Trophoblast cell (in vitro differentiated cells and primary cell): ENCODE measurements around the gene TECPR1.
A peak's percentile ranks its signal among the peaks of the same experiment; 100 is the strongest.

Experiments used
- DNase-seq, 2 donors: peaks; one replicate each; pipeline ENCODE4 v3.0.0-alpha.2; 2016
- H2AFZ ChIP-seq: 2 replicates; pipeline ENCODE4 v1.6.1; 2013; ENCODE audit warnings: low read length, moderate library complexity, mild to moderate bottlenecking; ENCODE audit not compliant: insufficient read depth, poor library complexity
- H2AK5ac ChIP-seq: 2 replicates; pipeline ENCODE4 v1.6.1; 2013; ENCODE audit warnings: mild to moderate bottlenecking, low read length
- H2BK120ac ChIP-seq: 2 replicates; pipeline ENCODE4 v1.6.1; 2013; ENCODE audit warnings: low read length, mild to moderate bottlenecking, moderate library complexity; ENCODE audit not compliant: insufficient read depth, poor library complexity
- H2BK12ac ChIP-seq: 2 replicates; pipeline ENCODE4 v1.6.1; 2013; ENCODE audit warnings: mild to moderate bottlenecking, low read length, moderate library complexity
- H2BK5ac ChIP-seq: 2 replicates; pipeline ENCODE4 v1.6.1; 2013; ENCODE audit warnings: low read length, low read depth, moderate library complexity, mild to moderate bottlenecking; ENCODE audit not compliant: poor library complexity
- H3K14ac ChIP-seq: 2 replicates; pipeline ENCODE4 v1.6.1; 2013; ENCODE audit warnings: mild to moderate bottlenecking, low read length
- H3K18ac ChIP-seq: 2 replicates; pipeline ENCODE4 v1.6.1; 2013; ENCODE audit warnings: mild to moderate bottlenecking, low read length
- H3K23ac ChIP-seq: 2 replicates; pipeline ENCODE4 v1.6.1; 2013; ENCODE audit warnings: low read length
- H3K27ac ChIP-seq: 2 replicates; pipeline ENCODE4 v1.5.1; 2013; ENCODE audit warnings: low read depth, mild to moderate bottlenecking, inconsistent platforms, low read length, moderate library complexity
- H3K27me3 ChIP-seq: 2 replicates; pipeline ENCODE4 v1.6.1; 2013; ENCODE audit warnings: inconsistent platforms, mild to moderate bottlenecking, low read length, moderate library complexity; ENCODE audit not compliant: insufficient read depth
- H3K36me3 ChIP-seq, 2 experiments: 1 replicate in 1 of 2; 2 replicates in 1 of 2; pipeline ENCODE4 v1.6.1; 2013; ENCODE audit warnings: low read length in 2 of 2, mild to moderate bottlenecking in 2 of 2, moderate library complexity in 1 of 2; ENCODE audit not compliant: insufficient read depth in 2 of 2, control insufficient read depth in 1 of 2
- H3K4ac ChIP-seq: 2 replicates; pipeline ENCODE4 v1.6.1; 2013; ENCODE audit warnings: low read depth, mild to moderate bottlenecking, low read length, moderate library complexity
- H3K4me1 ChIP-seq, 2 experiments: 1 replicate in 1 of 2; 2 replicates in 1 of 2; pipeline ENCODE4 v1.6.1; 2013; ENCODE audit warnings: low read length in 2 of 2, mild to moderate bottlenecking in 2 of 2, moderate library complexity in 1 of 2; ENCODE audit not compliant: insufficient read depth in 2 of 2, control insufficient read depth in 1 of 2
- H3K4me2 ChIP-seq: 2 replicates; pipeline ENCODE4 v1.6.1; 2013; ENCODE audit warnings: inconsistent platforms, mild to moderate bottlenecking, low read length, moderate library complexity
- H3K4me3 ChIP-seq: 2 replicates; pipeline ENCODE4 v1.5.1; 2013; ENCODE audit warnings: mild to moderate bottlenecking, low read depth, low read length, inconsistent platforms
- H3K79me1 ChIP-seq: one replicate; pipeline ENCODE4 v1.6.1; 2013; ENCODE audit warnings: low read length
- H3K79me2 ChIP-seq: 2 replicates; pipeline ENCODE4 v1.6.1; 2013; ENCODE audit warnings: low read length, mild to moderate bottlenecking; ENCODE audit not compliant: control insufficient read depth, insufficient read depth, poor library complexity
- H3K9ac ChIP-seq: 2 replicates; pipeline ENCODE4 v1.6.1; 2013; ENCODE audit warnings: mild to moderate bottlenecking, low read length
- H3K9me3 ChIP-seq: 2 replicates; pipeline ENCODE4 v1.6.1; 2013; ENCODE audit warnings: low read depth, mild to moderate bottlenecking, control low read depth, inconsistent platforms, low read length; ENCODE audit not compliant: insufficient read depth
- H4K12ac ChIP-seq: 2 replicates; pipeline ENCODE4 v1.6.1; 2013; ENCODE audit warnings: low read depth, mild to moderate bottlenecking, low read length, moderate library complexity
- H4K8ac ChIP-seq: 2 replicates; pipeline ENCODE4 v1.6.1; 2013; ENCODE audit warnings: low read depth, mild to moderate bottlenecking, low read length, moderate library complexity
- H4K91ac ChIP-seq: one replicate; pipeline ENCODE4 v1.6.1; 2013; ENCODE audit warnings: low read depth, mild to moderate bottlenecking, low read length, moderate library complexity
- WGBS: extraction: QIAGEN DNeasy Blood & Tissue Kit; methylation state at CpG from one replicate; pipeline ENCODE4 v1.1.7; 2013; ENCODE audit warnings: missing lambda C conversion rate; ENCODE audit not compliant: insufficient read length, insufficient coverage; ENCODE audit errors: extremely low coverage; 5-methylcytosine and 5-hydroxymethylcytosine counted together

The TECPR1 gene

DNA sequence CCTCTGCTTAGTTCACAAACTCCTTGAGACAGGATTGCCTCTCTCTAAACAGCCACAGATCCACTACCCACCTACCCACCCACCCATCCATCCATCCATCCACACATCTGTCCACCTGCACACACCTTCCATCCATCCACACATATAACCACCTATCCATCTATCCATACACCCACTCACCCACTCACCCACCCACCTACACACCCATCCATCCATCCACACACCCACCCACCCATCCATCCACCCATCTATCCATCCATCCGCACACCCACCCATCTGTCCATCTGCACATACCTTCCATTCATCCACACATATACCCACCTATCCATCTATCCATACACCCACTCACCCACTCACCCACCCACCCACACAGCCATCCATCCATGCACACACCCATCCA is 9.7 kb downstream of the TECPR1 start:
- Histone ChIP-seq H4K8ac (no peak overlapping the region), H2BK12ac (no peak overlapping the region)

DNA sequence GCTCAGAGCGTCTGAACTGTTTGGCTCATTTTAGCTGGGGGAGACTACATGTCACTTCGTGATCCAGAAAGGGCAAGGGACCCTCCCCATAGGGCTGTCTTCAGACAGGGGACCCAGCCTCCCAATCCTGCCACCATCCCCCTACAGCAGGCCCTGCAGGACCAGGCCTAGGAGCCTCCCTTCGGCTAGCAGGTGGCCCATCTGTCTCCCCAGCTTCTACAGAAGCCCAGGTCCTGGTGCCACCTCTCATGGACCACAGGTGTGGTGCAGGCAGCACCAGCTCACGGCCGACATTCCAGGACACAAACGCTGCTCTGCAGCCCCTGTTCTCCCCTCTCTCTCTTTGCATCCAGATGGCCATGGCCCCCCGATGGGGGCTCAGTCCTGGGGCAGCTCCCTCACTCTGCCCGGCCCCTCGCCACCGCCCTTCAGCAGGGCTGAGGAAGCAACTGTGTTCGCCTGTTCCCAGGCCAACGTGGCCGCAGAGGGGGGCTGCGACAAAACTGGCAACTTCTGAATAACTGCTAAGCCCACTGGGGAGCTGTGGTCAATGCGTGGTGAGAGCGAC is 10.3 kb downstream of the TECPR1 start:
- Histone ChIP-seq H3K4me3 (no peak overlapping the region), H3K36me3 (peaks cover 10 to 13% of the 10 kb centered on the region in 2 experiments), H3K27me3 (no peaks in the 10 kb centered on the region), H3K79me2 (no peaks in the 10 kb centered on the region), H3K4ac (no peak overlapping the region), H3K27ac (no peak overlapping the region), H2BK5ac (no peak overlapping the region), H3K14ac (no peak overlapping the region), H3K23ac (no peak overlapping the region), H2BK120ac (no peak overlapping the region), H3K18ac (no peak overlapping the region), H4K91ac (no peak overlapping the region), H4K12ac (no peak overlapping the region), H2BK12ac (no peak overlapping the region), H3K4me2 (no peak overlapping the region), H4K8ac (no peak overlapping the region), H3K79me1 (no peaks in the 10 kb centered on the region), H3K9me3 (peaks cover 4% of the 10 kb centered on the region), H2AFZ (no peak overlapping the region), H2AK5ac (no peak overlapping the region), H3K9ac (no peak overlapping the region), H3K4me1 (peaks cover 0 to 2% of the 10 kb centered on the region in 2 experiments)
- no CpG with 5 or more reads among the region's 16 CpGs for WGBS
- no peak for DNase-seq

More for the DNA sequence above, 9.7 kb downstream of the TECPR1 start:
- Histone ChIP-seq H4K91ac (no peak overlapping the region), H2BK120ac (no peak overlapping the region), H2AK5ac (no peak overlapping the region), H3K79me2 (no peaks in the 10 kb centered on the region), H3K23ac (no peak overlapping the region), H3K9me3 (peaks cover 4% of the 10 kb centered on the region), H3K9ac (no peak overlapping the region), H3K36me3 (peaks cover 10 to 13% of the 10 kb centered on the region in 2 experiments), H3K4me1 (peaks cover 0 to 2% of the 10 kb centered on the region in 2 experiments), H3K4me2 (no peak overlapping the region), H2AFZ (no peak overlapping the region), H3K4me3 (no peak overlapping the region), H3K27me3 (no peaks in the 10 kb centered on the region), H4K12ac (no peak overlapping the region), H3K14ac (no peak overlapping the region), H3K18ac (no peak overlapping the region), H3K27ac (no peak overlapping the region), H3K4ac (no peak overlapping the region), H2BK5ac (no peak overlapping the region), H3K79me1 (no peaks in the 10 kb centered on the region)
- WGBS, result no CpG with 5 or more reads among the region's 1 CpG
- no peak for DNase-seq

DNA sequence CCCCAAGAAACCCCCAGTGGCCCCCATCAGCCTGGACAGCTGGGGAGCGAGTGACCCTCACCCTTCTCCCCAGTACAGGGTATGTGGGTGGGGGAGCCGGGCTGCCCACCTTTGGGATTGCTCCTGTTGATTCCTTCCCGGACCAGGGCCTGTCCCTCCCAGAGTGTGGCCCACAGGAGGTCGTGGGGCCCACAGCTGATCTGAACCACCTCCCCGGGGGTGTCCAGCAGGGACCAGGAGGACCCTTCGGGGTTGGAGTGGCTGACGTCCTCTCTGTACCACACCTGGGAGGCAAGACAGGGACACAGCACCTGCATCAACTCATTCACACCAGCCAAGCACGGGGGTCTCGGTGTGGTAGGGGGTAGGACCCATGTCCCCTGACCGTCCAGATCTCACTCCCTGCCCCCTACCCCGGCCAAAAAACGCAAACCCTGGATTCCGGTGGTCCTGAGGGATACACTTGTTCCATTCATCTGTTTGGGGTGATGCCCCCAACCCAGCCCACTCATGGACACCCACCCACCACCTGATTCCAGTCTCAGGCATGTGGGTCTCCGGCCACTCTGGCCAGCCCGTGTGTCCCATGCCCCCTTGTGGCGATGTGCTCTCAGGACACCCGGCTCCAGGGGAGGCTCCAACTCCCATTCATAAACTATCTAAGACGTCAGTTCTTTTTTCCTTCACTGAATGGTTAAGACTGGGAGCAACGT is 10.9 kb downstream of the TECPR1 start:
- no peak overlapping the region for H3K4me3 ChIP-seq
- H3K79me1 ChIP-seq, result no peaks in the 10 kb centered on the region
- peaks cover 10 to 13% of the 10 kb centered on the region in 2 experiments for H3K36me3 ChIP-seq
- H2AK5ac ChIP-seq, result no peak overlapping the region
- no CpG with 5 or more reads among the region's 19 CpGs for WGBS
- no peak overlapping the region for H3K4me2 ChIP-seq
- H3K9ac ChIP-seq, result no peak overlapping the region
- H3K27me3 ChIP-seq, result no peaks in the 10 kb centered on the region
- no peaks in the 10 kb centered on the region for H3K79me2 ChIP-seq
- H3K4me1 ChIP-seq, result peaks cover 0 to 2% of the 10 kb centered on the region in 2 experiments
- H3K23ac ChIP-seq, result no peak overlapping the region
- H2BK12ac ChIP-seq, result no peak overlapping the region
- peak; percentile 40 to 85 for DNase-seq
- H2BK120ac ChIP-seq, result no peak overlapping the region
- no peak overlapping the region for H4K12ac ChIP-seq
- no peak overlapping the region for H3K18ac ChIP-seq
- H3K9me3 ChIP-seq, result peaks cover 4% of the 10 kb centered on the region
- no peak overlapping the region for H3K27ac ChIP-seq
- H3K14ac ChIP-seq, result no peak overlapping the region
- H4K91ac ChIP-seq, result no peak overlapping the region
- H4K8ac ChIP-seq, result no peak overlapping the region
- H3K4ac ChIP-seq, result no peak overlapping the region
- no peak overlapping the region for H2BK5ac ChIP-seq
- no peak overlapping the region for H2AFZ ChIP-seq

DNA sequence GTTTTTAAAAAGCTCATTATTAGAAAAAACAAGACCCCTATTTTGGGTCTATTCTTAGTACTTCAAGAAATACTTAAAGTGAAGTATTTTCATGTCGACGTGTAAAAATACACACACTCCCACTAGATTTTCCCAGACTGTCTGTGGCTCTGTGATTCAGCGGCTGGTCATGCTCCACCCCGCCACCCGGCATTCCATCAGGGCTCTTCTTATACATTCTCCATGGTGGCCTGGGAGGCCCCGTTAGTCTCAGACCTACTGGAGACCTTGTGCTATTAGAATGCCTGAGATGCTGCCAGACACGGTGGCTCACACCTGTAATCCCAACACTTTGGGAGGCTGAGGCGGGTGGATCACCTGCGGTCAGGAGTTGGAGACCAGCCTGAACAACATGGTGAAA is 13.1 kb downstream of the TECPR1 start:
- Histone ChIP-seq H3K4me1 (peaks cover 0 to 2% of the 10 kb centered on the region in 2 experiments), H3K4me3 (no peak overlapping the region), H3K27ac (no peak overlapping the region), H3K14ac (no peak overlapping the region), H3K23ac (no peak overlapping the region), H2BK5ac (no peak overlapping the region), H3K9ac (no peak overlapping the region), H3K18ac (no peak overlapping the region), H3K79me2 (no peaks in the 10 kb centered on the region), H3K27me3 (no peaks in the 10 kb centered on the region), H2AFZ (no peak overlapping the region), H3K36me3 (peaks cover 9 to 10% of the 10 kb centered on the region in 2 experiments), H4K12ac (no peak overlapping the region), H3K4me2 (no peak overlapping the region), H2BK120ac (no peak overlapping the region), H4K8ac (no peak overlapping the region), H3K9me3 (peaks cover 6% of the 10 kb centered on the region), H2BK12ac (no peak overlapping the region), H4K91ac (no peak overlapping the region), H2AK5ac (no peak overlapping the region), H3K4ac (no peak overlapping the region), H3K79me1 (no peaks in the 10 kb centered on the region)
- WGBS, result no CpG with 5 or more reads among the region's 9 CpGs
- peak; percentile 97 to 98 for DNase-seq
